SJCRH30 (cell line): ENCODE measurements around the gene RAPGEF2. TPM values are rescaled to one million over a fixed set of nuclear protein-coding genes. Genes with fewer than 3 reads are reported as not detected.
"Not testable (repeated sequence)": the region's sequence is repeated elsewhere in the genome, so short reads cannot be mapped to it uniquely, and the experiment has no call there.

ENCODE experiments used
- DNase-seq, 2 experiments: peaks; one replicate each; pipeline ENCODE4 v3.0.0-alpha.2; 2015 to 2020
- H3K27ac ChIP-seq: fragments of 250-450 bp; sonication (Bioruptor Pico); 2 replicates; pipeline ENCODE4 v1.5.1; 2020; ENCODE audit warnings: mild to moderate bottlenecking, moderate library complexity
- H3K27me3 ChIP-seq: fragments of 250-450 bp; sonication (Bioruptor Pico); 2 replicates; pipeline ENCODE4 v1.5.1; 2020; ENCODE audit warnings: mild to moderate bottlenecking, moderate library complexity
- H3K36me3 ChIP-seq: fragments of 250-450 bp; sonication (Bioruptor Pico); 2 replicates; pipeline ENCODE4 v1.5.1; 2020; ENCODE audit warnings: mild to moderate bottlenecking, moderate library complexity
- H3K4me1 ChIP-seq: fragments of 250-450 bp; sonication (Bioruptor Pico); 2 replicates; pipeline ENCODE4 v1.5.1; 2020; ENCODE audit warnings: mild to moderate bottlenecking, moderate library complexity
- H3K4me3 ChIP-seq: fragments of 250-450 bp; sonication (Bioruptor Pico); 2 replicates; pipeline ENCODE4 v1.5.1; 2020; ENCODE audit warnings: mild to moderate bottlenecking, moderate library complexity
- H3K9me3 ChIP-seq: fragments of 250-450 bp; sonication (Bioruptor Pico); replicated peaks from 2 replicates; pipeline ENCODE4 v1.5.1; 2020; ENCODE audit warnings: mild to moderate bottlenecking, moderate library complexity
- total RNA-seq: library from RNA; depleted of rRNA; stranded (reverse); fragments of >200 nt; shearing (Covaris generic); gene quantifications from 2 replicates; pipeline ENCODE4 v1.2.3, GENCODE V29; 2014

RAPGEF2 gene
- total RNA-seq, 1 experiment from 2014 or later, result 17.9 TPM

- no peaks in the 10 kb centered on the region for H3K4me1 ChIP-seq
- no peaks in the 10 kb centered on the region for H3K9me3 ChIP-seq
- H3K4me3 ChIP-seq, result no peak overlapping the region
- no peaks in the 10 kb centered on the region for H3K36me3 ChIP-seq
- H3K27ac ChIP-seq, result no peak overlapping the region
- no peak for DNase-seq
- H3K27me3 ChIP-seq, result no peaks in the 10 kb centered on the region
Measured at GRCh38 chr4:159378056-159378616, 275.3 kb downstream of the RAPGEF2 start.

GRCh38 chr4:159379064-159379463 is 276.2 kb downstream of the RAPGEF2 start:
- not testable (repeated sequence) for H3K4me1 ChIP-seq, H3K4me3 ChIP-seq, H3K9me3 ChIP-seq, H3K36me3 ChIP-seq, H3K27ac ChIP-seq, H3K27me3 ChIP-seq, DNase-seq

DNA sequence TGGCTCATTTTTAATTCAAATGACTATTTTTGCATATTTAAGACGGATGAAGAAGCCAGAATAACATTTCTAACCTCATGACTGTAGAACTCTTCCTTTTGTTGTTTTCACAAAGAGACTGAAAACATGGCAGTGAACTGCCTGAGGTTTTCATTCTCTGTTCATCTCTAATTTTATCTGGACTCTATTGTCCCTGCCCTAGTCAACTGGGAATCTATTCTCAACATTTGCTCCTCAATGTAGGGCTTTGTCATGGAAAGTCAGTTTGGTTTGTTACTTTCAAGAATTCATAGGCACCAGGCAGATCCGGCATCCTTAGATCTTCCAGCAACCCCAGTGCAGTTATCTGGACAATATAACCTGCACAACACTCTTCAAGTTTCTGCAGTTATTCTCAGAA is 277.0 kb downstream of the RAPGEF2 start:
- Histone ChIP-seq H3K36me3 (no peaks in the 10 kb centered on the region), H3K27ac (no peak overlapping the region), H3K4me1 (no peaks in the 10 kb centered on the region), H3K9me3 (no peaks in the 10 kb centered on the region), H3K4me3 (no peak overlapping the region), H3K27me3 (no peaks in the 10 kb centered on the region)
- no peak for DNase-seq

DNA sequence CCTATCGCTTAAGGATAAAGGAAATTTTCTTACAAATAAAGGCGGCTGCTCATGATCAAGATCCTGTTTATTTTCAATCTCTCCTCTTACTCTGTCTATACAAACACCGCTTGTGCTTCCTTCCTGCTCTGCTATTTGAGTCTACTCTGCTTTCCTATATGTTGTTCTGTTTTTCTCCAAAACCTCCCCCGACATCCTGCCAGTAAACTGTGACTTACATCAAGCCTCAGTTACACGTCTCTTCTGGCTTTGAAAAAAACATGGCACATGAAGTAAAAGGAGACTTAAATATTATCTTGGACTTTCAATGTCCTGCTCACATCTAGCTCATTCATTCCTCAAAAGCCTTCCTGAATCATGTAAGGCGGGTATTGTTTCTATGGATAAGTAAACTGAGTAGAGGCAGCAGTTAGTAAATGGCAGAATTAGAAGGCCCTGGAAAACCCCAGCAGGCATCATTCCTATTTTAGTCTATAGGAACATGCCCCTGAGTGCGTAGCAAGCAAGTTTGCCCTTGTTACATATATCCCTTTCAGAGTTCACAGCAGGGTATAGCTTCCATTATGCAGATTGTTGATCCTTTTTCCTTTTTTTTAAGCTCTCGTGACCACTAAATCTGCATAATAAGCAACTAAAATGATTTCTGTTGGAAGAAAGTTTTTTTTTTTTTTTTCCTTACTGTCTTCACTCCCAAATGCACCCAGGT is 280.1 kb downstream of the RAPGEF2 start:
- no peaks in the 10 kb centered on the region for H3K9me3 ChIP-seq
- H3K27me3 ChIP-seq, result no peaks in the 10 kb centered on the region
- H3K4me1 ChIP-seq, result no peaks in the 10 kb centered on the region
- DNase-seq, result no peak
- H3K36me3 ChIP-seq, result no peaks in the 10 kb centered on the region
- no peak overlapping the region for H3K4me3 ChIP-seq
- H3K27ac ChIP-seq, result no peak overlapping the region

DNA sequence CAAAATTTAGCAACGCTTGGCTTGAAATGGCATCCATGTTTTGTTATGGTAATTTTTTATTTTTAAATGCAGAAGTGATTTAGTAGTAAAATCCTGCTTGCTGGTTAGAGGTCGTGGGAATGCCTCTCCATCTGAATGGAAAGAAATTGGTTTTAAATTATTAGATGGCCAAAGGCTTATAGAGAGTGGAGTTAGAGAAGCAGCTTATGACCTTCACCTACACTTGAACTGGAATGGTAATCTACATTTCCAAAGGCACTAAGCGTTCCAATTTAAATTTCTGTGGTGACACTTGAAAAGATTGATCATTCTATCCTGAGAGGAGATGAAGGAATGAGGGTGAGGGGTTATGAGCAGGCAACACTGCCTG is 280.7 kb downstream of the RAPGEF2 start:
- Histone ChIP-seq H3K36me3 (no peaks in the 10 kb centered on the region), H3K4me3 (no peak overlapping the region), H3K9me3 (no peaks in the 10 kb centered on the region), H3K27ac (no peak overlapping the region), H3K4me1 (no peaks in the 10 kb centered on the region), H3K27me3 (no peaks in the 10 kb centered on the region)
- DNase-seq, result no peak

DNA sequence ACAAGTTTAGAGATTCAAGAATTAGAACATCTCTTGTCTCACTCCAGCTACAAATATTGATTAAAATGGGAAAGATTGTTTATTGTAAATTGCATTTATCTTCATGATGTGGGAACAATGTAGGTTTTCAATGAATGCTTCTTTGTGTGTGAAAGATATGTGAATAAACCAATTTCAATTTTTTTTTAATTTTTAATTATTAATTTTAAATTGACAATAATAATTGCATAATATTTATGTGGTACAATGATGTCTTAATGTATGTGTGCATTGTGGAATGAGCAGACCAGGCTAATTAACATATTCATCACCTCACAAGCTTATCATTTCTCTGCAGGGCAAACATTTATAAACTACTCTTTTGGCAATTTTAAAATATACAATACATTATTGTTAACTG is 281.1 kb downstream of the RAPGEF2 start:
- DNase-seq, result no peak
- no peaks in the 10 kb centered on the region for H3K27me3 ChIP-seq
- no peaks in the 10 kb centered on the region for H3K36me3 ChIP-seq
- no peak overlapping the region for H3K27ac ChIP-seq
- no peak overlapping the region for H3K4me3 ChIP-seq
- H3K4me1 ChIP-seq, result no peaks in the 10 kb centered on the region
- no peaks in the 10 kb centered on the region for H3K9me3 ChIP-seq

DNA sequence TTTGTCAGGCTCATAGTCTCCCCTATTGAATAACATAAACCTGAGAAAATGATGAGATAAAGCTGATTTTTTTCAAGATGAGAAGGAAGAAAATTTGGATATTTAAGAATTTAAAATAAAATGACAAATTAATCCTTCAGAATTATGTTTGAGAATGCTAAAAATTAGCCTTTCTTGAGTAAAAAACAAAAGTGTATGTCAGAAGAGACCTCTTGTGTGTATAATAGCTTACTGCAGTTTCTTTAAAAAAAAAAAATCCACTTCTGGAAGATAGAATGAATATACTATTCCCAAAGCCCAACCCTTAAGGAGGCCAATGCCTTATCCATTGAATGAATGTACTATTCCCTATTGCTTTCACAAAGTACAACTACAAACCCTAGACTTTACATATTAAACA is 281.8 kb downstream of the RAPGEF2 start:
- no peaks in the 10 kb centered on the region for H3K36me3 ChIP-seq
- no peak overlapping the region for H3K27ac ChIP-seq
- DNase-seq, result no peak
- H3K27me3 ChIP-seq, result no peaks in the 10 kb centered on the region
- H3K4me1 ChIP-seq, result no peaks in the 10 kb centered on the region
- no peaks in the 10 kb centered on the region for H3K9me3 ChIP-seq
- no peak overlapping the region for H3K4me3 ChIP-seq

DNA sequence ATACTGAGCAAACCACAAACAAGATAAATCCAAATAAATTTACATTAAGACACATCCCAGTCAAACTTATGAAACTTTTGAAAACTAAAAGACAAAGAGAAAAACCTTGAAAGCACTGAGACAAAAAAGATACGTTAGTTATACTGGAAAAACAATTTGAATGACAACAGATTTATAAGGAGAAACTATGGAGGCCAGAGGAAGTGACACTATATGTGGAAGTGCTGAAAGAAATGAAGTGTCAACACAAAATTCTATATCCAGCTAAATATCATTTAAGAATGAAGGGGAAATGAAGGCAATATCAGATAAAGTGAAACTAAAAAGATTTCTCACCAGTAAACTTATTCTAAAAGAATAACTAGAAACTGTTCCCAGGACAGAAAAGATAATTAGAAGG is 283.7 kb downstream of the RAPGEF2 start:
- H3K27me3 ChIP-seq, result no peaks in the 10 kb centered on the region

GRCh38 chr4:159389756-159390155 is 286.9 kb downstream of the RAPGEF2 start:
- Histone ChIP-seq H3K36me3 (no peaks in the 10 kb centered on the region), H3K4me1 (no peaks in the 10 kb centered on the region), H3K27me3 (no peaks in the 10 kb centered on the region), H3K9me3 (no peaks in the 10 kb centered on the region), H3K4me3 (no peak overlapping the region), H3K27ac (no peak overlapping the region)
- DNase-seq, result no peak

More for the DNA sequence above, 283.7 kb downstream of the RAPGEF2 start:
- no peaks in the 10 kb centered on the region for H3K4me1 ChIP-seq
- no peak overlapping the region for H3K27ac ChIP-seq
- DNase-seq, result no peak
- no peaks in the 10 kb centered on the region for H3K9me3 ChIP-seq
- H3K36me3 ChIP-seq, result no peaks in the 10 kb centered on the region
- H3K4me3 ChIP-seq, result no peak overlapping the region

DNA sequence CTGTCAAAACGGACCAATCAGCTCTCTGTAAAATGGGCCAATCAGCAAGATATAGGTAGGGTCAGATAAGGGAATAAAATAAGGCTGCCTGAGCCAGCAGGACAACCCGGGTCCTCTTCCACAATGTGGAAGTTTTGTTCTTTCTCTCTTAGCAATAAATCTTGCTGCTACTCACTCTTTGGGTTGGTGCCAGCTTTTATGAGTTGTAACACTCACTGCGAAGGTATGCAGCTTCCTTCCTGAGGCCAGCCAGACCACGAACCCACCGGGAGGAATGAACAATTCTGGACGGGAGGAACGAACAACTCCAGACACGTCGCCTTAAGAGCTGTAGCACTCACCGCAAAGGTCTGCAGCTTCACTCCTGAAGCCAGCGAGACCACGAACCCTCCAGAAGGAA is 287.8 kb downstream of the RAPGEF2 start:
- no peaks in the 10 kb centered on the region for H3K4me1 ChIP-seq
- H3K4me3 ChIP-seq, result no peak overlapping the region
- H3K27ac ChIP-seq, result no peak overlapping the region
- no peaks in the 10 kb centered on the region for H3K27me3 ChIP-seq
- no peaks in the 10 kb centered on the region for H3K9me3 ChIP-seq
- peak; percentile 38 to 42 for DNase-seq
- no peaks in the 10 kb centered on the region for H3K36me3 ChIP-seq

- no peaks in the 10 kb centered on the region for H3K27me3 ChIP-seq
- no peak for DNase-seq
- no peak overlapping the region for H3K4me3 ChIP-seq
- no peaks in the 10 kb centered on the region for H3K36me3 ChIP-seq
- H3K27ac ChIP-seq, result no peak overlapping the region
- no peaks in the 10 kb centered on the region for H3K4me1 ChIP-seq
- H3K9me3 ChIP-seq, result no peaks in the 10 kb centered on the region
Measured at GRCh38 chr4:159395693-159396092, 292.8 kb downstream of the RAPGEF2 start.

DNA sequence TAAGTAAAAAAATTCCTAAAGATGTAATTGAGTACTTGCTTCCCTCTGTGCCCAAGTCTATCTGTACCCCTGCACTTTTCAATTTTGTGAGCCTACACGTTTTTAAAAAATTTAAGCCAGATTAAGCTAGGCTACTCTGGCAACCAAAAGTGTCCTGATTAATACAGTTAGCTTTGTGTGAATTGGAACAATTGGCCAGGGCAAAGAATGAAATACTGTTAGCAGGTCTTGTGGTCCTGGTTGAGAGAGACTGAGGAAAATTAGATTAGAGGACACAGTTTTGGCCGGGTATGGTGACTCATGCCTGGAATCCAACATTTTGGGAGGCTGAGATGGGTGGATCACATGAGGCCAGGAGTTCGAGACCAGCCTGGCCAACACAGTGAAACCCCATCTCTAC is 293.3 kb downstream of the RAPGEF2 start:
- Histone ChIP-seq H3K36me3 (no peaks in the 10 kb centered on the region), H3K9me3 (no peaks in the 10 kb centered on the region), H3K4me1 (no peaks in the 10 kb centered on the region), H3K27me3 (no peaks in the 10 kb centered on the region), H3K27ac (no peak overlapping the region), H3K4me3 (no peak overlapping the region)
- no peak for DNase-seq

- no peak overlapping the region for H3K27ac ChIP-seq
- no peaks in the 10 kb centered on the region for H3K4me1 ChIP-seq
- no peaks in the 10 kb centered on the region for H3K36me3 ChIP-seq
- no peaks in the 10 kb centered on the region for H3K9me3 ChIP-seq
- no peaks in the 10 kb centered on the region for H3K27me3 ChIP-seq
- DNase-seq, result no peak
- no peak overlapping the region for H3K4me3 ChIP-seq
Measured at GRCh38 chr4:159398236-159398638, 295.4 kb downstream of the RAPGEF2 start.

- peak in 1 of 2 experiments; percentile 27 for DNase-seq
- Histone ChIP-seq H3K27me3 (no peaks in the 10 kb centered on the region), H3K4me3 (peak overlapping the region; percentile 42), H3K27ac (no peak overlapping the region; the same call in 1 of the 2 replicates), H3K9me3 (no peaks in the 10 kb centered on the region), H3K36me3 (no peaks in the 10 kb centered on the region), H3K4me1 (no peaks in the 10 kb centered on the region)
Measured at GRCh38 chr4:159400558-159401225, 297.8 kb downstream of the RAPGEF2 start.

- peak in 1 of 2 experiments; percentile 12 for DNase-seq
- peak overlapping the region; percentile 38; the same call in 1 of the 2 replicates for H3K27ac ChIP-seq
- no peaks in the 10 kb centered on the region for H3K27me3 ChIP-seq
- H3K4me1 ChIP-seq, result no peaks in the 10 kb centered on the region
- H3K4me3 ChIP-seq, result peak overlapping the region; percentile 42
- H3K36me3 ChIP-seq, result no peaks in the 10 kb centered on the region
- no peaks in the 10 kb centered on the region for H3K9me3 ChIP-seq
Measured at GRCh38 chr4:159401226-159401712, 298.4 kb downstream of the RAPGEF2 start.
